Limb (tissue), 2 donors: Measurements from ENCODE around the gene ZNF584.
"Not testable (repeated sequence)": the region's sequence is repeated elsewhere in the genome, so short reads cannot be mapped to it uniquely, and the experiment has no call there.

Experiments used
- DNase-seq, 2 donors: peaks; one replicate each; pipeline ENCODE4 v3.0.0-alpha.2; 2016; ENCODE audit errors: extremely low spot score in 2 of 2

Gene ZNF584

DNA sequence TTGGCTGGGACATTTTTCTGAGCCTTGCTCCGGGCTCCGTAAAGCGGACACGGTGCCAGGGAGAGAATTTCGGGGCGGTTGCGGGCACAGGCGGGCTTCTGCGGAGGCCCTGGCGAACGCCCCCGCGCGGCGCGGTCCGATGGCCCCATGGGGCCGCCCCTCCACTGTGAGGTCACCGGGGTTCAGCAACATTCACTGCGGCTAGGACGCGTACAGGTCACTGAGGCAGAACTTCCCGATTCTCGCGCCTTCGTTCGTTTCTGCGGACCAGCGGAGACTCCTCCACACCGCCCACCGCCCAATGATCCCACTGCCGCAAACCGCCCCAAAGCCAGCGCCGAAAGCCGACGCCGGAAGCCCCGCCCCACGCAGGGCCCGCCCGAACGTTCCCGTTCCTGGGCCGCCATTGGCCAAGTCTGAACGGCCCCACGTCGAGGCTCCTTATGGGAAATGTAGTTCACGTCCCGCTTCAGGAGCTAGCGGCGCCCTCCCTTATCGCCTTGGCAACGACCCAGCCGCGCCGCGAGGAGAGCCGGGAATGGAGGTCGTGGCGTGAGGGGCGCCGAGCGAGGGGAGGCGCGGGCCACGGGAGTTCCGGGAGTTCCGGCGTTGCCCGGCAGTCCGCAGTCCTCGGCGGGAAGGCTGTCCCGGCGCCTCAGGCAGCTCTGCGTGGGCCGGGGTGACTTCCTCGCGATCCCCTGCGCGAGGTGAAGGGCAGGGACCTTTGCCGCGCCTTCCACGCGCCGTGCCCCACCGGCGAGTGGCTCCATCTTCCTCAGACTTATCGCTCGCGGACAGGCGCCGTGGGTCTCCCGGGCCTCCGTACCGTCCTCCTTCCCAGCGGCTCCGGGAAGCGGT is at the start of gene ZNF584:
Gene ZNF584 (plus strand): TSS at position 498 of the 858 bp plus-strand sequence. CDS start 499 bp downstream, outside the sequence.
- DNase-seq: peak; percentile 97 to 98

DNA sequence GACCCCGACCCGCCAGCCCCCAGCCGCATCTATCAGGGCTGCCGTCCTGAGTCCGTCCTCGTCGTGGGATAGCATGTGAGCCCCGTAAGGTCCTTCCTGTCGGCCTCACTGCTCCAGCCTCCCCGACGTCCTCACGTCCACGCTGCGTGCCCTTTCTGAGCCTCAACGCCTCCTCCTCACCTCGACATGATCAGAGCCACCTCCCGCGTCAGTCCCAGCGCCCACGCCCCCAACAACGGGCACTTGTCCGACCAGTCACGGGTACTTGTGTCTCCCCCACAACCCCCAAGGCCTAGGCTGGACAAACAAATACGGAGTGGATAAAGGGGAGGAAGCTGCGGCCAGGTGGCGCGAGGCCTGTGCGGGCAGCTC is 46.6 kb upstream of the ZNF584 start:
- no peak for DNase-seq

DNA sequence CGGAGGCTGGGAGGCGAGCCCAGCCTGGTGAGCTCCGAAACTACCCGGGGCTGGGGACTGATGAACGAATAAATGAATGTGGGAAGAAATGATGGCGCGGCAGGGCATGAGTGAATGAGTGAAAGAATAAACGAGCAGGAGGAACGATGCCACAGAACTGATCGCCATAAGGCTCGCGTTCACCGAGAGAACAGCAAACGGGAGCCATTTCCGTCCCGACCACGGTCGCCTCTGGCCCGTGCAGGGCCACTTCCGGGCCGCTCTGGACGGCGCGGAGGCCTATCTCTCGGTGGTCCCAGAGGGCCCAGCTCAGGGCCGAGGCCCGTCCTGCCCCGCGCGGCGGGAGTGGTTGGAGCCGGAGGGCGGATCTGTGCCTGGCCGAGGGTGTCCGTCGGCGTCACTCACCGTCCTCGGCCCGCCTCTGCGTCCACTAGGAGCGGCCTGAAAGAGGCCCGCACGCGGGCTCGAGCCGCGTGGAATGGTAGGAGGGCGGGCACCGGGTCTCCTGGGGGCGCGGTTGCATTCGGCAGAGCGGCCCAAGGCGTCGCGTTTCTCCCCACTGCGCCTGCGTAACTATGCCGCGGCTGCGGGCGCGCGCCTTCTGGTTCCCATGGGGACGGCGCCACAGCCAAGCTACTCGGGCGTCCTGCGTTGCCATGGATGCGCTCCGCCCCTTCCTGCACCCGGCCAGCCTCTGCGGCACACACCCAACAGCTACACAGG is 46.0 kb upstream of the ZNF584 start, which contains the start of gene ZNF497:
Gene ZNF497 (minus strand): TSS at position 480 of the 723 bp plus-strand sequence. CDS start 5,116 bp downstream, outside the sequence.
- DNase-seq: peak; percentile 94 to 97

DNA sequence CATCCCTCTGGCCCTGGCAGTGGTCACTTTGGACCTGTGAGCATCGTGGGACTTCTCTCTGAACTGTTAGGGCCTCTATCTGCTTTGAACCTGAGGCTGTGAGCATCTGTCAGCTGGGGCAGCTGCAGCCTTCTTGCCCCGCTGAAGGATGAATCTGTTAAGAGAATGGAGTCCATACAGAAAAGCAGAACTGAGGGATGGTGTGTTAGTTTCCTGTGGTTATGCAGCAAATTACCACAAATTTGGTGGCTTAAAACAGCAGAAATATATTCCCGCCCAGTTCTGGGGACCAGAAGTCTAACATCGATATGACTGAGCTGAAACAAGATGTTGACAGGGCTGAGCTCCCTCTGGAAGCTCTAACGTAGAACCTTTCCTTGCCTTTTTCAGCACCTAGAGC is 44.3 kb upstream of the ZNF584 start:
- no peak for DNase-seq

DNA sequence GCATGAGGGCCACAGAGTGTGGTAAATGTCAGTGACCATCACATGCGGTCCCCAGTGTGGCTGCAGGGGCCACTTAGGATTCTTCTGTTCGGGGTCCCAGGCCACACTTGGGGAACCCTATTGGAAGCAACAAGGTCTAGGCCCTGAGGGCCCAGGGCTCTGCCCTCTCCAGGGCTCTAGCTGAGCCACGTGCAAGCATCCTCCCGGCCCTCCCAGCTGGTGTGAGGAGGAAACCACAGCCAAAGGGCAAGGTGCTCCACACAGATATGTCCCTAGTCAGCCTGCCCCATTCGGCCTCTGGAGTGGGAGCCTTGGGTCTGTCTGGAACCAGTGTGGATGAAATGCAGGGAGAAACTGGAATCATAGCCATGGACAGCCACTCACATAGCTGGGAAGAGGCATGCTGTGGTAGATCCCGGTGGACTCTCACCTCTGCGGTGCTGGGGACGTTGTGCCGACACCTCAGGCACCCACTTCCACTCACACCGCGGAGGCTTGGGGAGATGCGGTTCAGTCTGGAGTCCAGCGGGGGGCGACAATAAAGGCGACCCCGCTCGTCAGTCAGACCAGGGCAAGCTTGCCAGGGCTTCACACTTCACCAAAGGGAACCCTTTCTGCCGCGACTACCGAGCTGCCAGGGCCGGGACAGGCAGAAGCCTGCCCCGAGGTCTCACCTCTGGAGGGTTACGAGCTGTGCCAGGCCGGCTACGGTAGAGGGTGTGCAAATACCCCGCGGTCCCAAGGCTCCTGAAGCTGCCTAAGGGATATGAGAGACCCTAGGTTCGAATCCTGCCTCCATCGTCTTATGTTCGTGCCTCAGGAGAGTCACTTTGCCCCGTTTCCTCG is 41.6 kb upstream of the ZNF584 start:
- no peak for DNase-seq

DNA sequence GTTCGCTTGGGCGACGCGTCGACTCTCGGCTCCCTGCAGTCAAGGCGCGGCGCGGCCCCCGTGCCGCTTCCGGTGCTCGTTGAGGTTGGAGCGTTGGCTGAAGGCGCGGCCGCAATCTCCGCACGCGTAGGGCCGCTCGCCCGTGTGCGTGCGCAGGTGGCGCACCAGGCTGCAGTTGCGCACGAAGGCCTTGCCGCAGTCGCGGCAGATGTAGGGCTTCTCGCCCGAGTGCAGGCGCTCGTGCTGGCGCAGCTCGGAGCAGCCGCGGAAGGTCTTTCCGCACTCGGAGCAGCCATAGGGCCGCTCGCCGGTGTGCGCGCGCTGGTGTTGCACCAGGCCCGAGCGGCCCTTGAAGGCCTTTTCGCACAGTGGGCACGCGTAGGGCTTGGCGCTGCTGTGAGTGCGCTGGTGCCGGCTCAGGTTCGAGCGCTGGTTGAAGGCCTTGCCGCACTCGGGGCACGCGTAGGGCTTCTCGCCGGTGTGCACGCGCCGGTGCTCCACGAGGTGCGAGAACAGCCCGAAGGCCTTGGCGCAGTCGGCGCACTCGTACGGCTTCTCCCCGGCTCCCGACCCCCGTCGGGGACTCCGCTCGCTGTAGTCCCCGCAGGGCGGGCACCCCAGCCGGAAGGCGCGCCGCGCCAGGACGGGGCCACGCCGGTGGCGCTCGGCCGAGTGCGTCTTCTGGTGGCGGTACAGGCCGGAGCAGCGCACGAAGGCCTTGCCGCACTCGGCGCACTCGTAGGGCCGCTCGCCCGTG is 40.6 kb upstream of the ZNF584 start:
- DNase-seq: no peak

DNA sequence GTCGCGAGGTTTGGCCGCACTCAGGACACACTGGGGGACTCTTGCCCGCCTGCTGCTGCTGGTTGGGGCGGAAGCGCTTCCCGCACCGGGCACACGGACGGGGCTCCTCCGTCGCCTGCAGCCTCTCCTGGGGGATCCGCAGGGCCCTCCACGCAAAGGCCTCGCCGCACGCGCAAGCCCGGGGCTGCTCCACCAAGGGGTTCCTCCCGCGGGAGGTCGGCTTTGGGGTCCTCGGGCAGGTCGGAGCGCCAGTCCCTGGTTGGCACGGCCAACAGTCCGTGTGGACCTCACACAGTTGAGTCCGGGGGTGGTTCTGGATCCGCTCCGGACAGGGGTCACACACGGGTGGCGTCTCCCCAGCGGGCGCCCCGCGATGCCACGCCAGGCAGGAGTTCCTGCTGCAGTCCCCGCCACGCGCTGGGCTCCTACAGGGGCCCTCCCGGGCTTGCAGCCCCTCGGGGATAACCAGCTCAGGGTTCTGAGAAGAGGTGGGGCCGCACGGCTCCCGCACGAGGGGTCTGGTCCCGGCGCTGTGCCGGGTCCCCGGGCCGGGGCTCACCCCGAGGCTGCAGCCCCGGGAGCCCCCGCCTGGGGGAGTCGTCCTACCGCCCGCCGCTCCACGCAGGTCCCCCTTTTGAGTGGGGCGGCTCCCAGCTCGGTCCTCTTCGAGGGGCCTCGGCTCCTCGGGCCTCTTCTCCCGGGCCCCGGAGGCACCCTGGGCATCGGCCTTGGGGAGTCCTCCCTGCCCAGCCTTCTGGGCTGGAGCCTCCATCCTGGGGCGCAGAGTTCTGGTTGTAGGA is 39.7 kb upstream of the ZNF584 start:
- no peak for DNase-seq

DNA sequence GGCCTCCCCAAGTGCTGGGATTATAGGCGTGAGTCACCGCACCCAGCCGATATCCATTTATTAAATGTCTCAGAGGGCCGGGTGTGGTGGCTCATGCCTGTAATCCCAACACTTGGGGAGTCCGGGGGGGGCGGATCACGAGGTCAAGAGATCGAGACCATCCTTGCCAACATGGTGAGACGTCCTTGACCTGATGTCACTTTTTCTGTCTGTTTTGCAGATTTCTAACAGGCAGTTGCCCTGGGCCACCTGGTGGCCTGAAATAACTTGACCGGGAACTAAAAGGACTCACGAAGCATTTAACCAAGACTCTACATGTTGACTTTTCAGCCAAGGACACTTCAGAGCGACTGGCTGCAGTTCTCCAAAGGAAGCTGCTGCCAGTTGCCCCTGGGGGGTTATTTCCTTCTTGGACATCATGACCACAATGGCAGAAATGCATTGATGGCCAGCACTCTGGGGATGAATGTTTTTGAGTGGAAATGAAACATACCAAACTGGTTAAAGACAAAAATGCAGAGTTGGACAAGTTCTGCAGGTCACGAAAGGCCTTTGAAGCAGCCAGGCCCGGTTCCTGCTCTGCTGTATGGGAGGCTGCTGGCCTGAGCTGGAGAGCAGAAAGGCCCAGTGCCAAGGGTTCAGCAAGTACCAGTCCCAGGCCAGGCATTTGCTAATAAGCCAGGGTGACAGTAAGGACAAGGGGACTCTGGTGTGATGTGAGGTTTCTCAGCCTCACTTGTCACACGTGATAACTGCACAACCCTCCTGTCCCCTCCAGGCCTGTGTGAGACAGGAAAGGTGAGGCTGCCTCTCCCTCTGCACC is 35.9 kb upstream of the ZNF584 start:
- DNase-seq: no peak

DNA sequence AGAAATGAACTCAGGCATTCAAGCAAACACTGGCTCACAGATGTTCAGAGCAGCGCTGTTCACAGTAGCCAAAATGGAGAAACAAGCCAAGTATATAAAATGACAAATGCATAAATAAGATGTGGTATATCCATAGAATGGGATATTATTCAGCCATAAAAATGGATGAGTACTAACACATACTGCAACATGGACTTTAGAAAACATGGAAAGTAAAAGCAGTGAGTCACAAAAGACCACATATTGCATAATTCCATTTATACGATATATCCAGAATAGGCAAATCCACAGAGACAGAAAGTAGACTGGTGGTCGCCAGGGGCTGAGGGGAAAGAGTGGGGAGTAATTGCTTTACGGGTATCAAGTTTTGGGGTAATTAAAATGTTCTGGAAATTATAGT is 34.2 kb upstream of the ZNF584 start:
- DNase-seq: no peak

DNA sequence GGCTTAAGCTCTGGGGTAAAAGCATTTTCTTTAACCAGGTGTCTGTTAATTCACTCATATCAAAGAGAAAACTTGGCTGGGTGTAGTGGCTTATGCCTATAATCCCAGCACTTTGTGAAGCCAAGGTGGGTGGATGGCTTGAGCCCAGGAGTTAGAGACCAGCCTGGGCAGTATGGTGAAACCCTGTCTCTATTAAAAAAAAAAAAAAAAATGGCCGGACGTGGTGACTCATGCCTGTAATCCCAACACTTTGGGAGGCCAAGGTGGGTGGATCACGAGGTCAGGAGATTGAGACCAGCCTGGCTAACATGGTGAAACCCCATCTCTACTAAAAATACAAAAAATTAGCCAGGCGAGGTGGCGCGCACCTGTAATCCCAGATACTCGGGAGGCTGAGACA is 31.7 kb upstream of the ZNF584 start:
- not testable (repeated sequence) for DNase-seq

DNA sequence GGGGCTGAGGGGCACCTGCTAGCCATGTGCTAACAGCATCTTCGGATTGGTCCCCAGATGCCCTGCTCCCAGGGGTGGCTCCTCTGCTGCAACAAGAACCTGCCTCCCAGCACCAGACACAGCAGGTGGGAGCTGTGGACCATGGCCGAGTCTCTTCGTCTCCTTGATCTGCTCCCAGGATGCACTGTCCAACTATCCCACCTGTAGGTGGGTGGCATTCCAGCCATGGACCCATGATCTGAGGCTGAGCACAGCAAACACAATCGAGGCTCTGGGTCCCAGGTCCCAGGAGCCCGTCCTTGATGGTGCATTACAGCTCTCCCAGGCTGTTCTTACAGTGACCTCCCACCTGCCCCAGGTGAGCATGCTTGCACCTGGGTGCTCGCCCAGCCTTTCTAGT is 29.2 kb upstream of the ZNF584 start:
- DNase-seq: no peak

DNA sequence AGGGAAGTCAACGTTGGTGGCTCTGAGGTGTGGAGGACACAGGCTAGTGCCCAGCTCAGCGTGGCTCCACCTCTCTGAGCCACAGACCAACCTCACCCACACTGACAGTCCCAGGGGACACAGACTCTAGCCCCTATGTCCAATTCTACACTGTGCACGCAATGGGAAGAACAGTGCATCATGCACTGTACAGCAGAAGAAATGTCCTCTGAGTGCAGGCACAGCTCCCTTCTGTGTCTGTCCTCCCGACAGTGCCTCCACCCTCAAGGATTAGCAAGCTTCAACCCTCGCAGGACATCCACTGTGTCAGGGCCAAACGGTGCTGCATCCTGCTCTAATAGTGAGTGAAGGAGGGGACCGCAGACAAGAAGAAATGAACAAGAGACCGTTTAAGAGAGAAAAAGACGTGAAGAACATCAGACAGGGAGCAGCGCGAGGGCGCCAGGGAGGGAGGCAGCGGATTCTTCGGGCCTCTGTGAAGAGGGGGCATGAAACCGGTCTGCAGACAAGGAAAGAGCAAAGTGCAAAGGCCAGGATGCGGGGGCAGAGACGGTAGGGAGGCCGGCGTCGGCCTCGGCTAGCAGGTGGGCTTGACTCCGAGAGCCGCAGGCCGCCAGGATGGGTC is 28.3 kb upstream of the ZNF584 start:
- DNase-seq: no peak

DNA sequence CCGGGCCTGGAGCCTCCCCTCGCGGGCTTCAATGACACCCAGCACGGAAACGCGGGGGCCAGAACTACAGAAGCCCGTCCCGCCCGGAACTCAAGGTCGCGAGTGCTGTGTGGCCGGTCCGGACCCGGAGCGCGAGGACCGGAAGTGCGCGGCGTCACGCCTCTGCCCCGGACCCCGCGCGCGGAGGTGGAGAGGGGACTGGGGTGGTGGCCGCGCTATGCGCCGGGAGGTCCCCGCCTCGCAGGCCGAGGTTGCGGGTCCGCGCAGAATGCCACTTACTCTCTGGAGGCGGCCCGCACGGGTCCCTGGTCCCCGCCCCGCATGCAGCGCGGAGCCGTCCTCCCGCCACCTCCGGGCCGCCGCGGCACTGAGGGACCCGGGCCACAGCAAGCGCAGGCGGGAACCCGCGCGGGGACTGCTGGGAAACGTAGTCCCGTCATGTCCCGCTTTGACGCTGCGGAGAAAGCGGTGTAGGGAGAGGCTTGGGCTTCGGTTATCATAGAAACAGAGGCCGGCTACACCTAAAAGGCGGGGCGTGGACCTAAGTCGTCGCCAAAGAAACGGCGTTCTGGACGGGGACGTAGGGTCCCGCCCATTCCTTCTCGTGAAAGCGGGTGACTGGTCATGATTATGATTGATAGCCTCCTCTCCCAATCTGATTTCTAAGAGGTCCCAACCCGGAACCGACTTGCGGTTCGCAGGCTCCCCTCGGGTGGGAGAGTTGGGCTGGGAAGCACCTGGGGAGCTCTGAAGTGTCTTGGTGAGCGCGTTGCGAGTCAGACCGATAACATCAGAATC is 27.6 kb upstream of the ZNF584 start, which contains the start of gene ZNF837:
Gene ZNF837 (minus strand): TSS at position 369 of the 798 bp plus-strand sequence. CDS start 11,698 bp downstream, outside the sequence.
- DNase-seq: peak; percentile 97 to 99

DNA sequence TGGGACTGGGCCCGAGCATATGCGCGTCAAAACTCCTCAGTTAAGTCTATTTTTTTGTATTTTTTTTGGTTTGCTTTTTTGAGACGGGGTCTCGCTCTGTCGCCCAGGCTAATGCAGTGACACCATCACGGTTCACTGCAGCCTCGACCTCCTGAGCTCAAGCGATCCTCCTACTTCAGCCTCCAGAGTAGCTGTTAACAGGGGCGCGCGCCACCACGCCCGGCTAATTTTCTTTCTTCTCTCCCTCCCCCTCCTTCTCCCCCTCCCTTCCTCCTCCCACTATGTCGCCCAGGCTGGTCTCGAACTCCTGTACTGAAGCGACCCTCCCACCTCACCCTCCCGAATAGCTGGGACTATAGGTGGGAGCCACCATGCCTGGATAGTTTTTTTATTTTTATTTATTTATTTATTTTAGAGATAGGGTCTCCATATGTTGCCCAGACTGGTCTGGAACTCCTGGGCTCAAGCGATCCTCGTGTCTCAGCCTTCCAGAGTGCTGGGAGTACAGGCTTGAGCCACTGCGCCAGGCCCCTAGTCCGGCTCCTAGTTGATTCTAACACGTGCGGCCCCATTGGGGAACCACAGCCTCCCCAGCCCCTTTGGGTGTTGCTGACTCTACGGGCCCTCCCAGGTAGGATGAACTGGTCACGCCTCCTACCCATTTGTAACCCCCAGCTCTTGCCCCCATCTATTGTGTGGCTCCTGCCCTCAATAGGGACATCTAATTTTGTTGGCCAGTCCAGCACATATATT is 26.8 kb upstream of the ZNF584 start:
- no peak for DNase-seq

DNA sequence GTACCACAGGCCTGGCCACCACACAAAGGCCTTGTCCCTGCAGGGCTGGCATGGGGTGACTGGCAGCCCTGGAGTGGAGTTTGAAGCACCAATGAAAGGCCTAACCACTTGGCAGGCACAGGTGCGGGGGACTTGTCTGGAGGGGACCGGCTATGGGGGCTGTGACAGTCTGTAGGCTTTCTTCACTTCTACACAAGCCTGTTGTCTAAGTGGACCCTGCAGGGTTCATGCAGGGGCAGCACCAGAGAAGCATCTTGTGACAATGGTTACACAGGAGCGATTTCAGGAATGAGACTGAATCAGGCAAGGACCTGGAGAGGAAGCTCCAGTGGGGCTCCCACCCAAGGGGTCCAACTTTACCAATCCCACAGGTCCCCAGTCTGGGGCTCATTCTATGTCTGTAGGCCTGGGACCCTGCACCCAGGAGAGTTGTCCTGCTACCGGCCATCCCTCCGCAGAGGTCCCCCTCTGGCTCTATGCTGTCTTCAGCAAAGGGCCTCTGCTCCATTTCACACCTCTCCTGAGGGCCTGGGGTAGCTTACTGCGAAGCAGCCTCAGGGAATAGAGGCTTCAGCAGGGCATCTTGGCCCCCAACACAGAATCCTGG is 25.3 kb upstream of the ZNF584 start:
- no peak for DNase-seq

DNA sequence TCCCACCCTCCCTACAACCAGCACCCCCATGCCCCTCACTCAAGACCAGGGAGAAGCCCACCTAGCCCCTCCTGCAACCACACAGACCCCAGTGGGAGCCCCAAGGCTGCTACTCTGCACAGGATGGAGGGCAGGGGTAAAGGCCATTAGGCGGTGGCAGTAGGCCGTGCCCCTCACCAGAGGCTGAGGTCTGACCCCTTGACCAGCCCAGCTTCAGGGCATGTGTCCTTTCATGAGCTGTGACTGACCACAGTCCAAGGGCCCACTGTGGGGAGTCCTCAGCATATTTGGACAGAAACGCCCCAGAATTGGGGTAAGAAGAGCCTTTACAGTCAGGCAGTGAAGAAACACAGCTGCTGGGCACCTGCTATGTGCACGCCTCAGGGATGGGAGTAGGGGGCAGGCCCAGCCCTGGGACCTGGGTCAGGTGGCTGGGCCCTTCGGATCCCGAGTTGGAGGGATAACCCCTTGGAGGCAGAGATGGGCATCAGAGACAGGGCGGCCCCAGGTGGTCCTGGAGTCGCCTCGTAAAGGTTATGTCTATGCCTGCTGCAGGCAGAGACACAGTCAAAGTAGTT is 23.0 kb upstream of the ZNF584 start:
- DNase-seq: no peak
